ENCODE measurements around the gene ALAS2.
A peak's percentile ranks its signal among the peaks of the same experiment; 100 is the strongest.

Gene ALAS2

DNA sequence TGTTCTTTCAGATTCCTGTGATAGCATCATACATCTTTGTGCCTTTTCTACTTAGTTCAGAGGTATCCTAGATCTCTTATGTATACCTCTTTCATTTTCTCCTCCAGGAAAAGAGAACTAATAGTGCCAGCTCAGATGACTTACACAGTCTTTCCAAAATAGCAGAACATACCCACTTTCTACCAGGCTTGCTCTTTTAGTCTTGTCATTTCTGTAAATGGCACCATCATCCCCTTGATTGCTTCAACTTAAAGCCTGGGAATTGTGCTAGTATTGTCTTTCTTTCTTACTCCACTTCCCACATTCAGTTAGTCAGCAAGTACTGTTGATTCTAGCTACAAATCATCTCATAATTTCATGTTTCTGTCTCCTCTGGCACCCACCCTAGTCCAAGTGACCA lies 25.5 kb downstream of the ALAS2 start:
- TF ChIP-seq, protein P1, sequence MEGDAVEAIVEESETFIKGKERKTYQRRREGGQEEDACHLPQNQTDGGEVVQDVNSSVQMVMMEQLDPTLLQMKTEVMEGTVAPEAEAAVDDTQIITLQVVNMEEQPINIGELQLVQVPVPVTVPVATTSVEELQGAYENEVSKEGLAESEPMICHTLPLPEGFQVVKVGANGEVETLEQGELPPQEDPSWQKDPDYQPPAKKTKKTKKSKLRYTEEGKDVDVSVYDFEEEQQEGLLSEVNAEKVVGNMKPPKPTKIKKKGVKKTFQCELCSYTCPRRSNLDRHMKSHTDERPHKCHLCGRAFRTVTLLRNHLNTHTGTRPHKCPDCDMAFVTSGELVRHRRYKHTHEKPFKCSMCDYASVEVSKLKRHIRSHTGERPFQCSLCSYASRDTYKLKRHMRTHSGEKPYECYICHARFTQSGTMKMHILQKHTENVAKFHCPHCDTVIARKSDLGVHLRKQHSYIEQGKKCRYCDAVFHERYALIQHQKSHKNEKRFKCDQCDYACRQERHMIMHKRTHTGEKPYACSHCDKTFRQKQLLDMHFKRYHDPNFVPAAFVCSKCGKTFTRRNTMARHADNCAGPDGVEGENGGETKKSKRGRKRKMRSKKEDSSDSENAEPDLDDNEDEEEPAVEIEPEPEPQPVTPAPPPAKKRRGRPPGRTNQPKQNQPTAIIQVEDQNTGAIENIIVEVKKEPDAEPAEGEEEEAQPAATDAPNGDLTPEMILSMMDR (IDR thresholded peaks at IDR 0.05; ENCODE audit: insufficient read depth, low read depth, low read length, missing control alignments) = no peak
- no peak for DNase-seq (ENCODE audit: low read depth)
- H3K4me3 ChIP-seq (ENCODE audit: low read length) = no peak overlapping the region

DNA sequence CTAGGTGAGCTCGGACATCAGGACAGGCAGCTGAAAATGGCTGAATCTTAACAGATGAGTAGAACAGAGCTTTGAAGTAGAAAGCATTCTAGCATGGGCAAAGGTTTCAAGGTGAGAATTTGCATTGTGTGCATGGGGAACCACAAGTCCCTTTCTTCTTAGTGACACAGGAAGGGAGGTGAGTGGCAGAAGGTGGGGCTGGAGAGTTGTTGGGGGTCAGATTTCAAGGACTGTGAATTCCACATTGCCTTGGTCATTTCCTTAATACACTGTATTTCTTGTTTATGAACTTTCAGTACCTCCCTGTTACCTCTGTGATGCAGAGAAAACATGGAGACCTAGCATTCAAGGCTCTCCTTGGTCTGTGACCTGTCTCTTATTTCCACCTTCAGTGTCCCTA lies 26.5 kb downstream of the ALAS2 start:
- H3K4me3 ChIP-seq (ENCODE audit: low read length) = no peak overlapping the region
- no peak for DNase-seq (ENCODE audit: low read depth)
- TF ChIP-seq, protein P1 (IDR thresholded peaks at IDR 0.05; ENCODE audit: insufficient read depth, low read depth, low read length, missing control alignments) = no peak

DNA sequence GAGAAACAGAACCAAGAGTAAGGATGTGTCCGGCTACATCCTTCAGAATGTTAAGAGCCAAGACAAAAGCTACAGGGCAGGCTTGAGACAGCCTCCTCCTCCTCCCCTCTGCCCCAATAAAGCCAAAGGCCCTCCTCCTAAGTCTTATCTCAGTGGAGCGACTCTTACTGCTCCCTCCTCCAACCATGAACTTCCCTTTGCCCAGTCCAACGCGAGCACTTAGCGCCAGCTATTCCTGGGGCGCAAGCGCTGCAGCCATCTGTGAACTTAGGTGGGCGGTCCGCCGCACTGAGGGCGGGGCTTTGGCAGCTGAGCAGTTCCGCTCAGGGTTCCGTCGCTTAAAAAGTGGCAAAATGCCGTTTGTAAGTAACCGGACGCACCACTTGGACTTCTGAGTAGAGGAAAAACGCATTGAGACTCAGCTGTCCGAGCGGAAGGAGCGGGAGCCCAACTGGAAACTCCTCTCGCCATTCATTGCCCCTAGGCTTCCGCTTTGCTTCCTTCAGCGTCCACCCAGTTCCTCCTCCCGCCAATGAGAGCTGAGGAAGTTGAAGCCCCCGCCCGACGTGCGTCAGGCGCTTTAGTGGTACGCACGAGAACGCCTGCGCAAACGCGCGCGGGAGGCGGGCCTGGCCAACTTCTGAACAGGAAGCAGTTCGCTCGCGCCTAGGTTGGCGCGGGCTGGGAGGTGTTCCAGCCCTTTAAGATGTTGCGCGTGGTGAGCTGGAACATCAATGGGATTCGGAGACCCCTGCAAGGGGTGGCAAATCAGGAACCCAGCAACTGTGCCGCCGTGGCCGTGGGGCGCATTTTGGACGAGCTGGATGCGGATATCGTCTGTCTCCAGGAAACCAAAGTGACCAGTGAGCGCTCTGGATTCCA lies 30.8 kb downstream of the ALAS2 start, which contains the start of gene APEX2:
Gene APEX2 (plus strand): TSS at position 647 of the 882 bp plus-strand sequence. CDS start 60 bp downstream, at position 707.
- peak; percentile 94 for DNase-seq (ENCODE audit: low read depth)
- H3K4me3 ChIP-seq (ENCODE audit: low read length) = peak within 1 kb of the TSS; percentile 83
- TF ChIP-seq, protein P1 (IDR thresholded peaks at IDR 0.05; ENCODE audit: insufficient read depth, low read depth, low read length, missing control alignments) = no peak

DNA sequence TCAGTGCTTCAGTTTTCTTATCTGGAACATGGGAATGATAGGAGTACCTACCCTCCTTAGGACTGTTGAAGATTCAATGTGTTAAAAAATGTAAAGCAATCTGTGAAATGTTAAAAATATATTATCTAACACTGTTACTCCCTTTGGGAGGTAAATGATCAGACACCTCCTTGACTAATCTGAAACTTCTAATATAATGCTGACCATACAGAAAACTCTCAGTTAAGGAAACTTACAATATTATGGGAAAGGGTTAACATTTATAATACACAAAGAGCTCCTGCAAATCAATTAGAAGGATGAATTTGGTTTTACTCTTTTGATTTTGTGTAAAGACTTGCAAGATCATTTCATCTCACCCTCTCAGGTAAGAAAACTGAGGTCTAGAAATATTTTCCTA lies 35.2 kb downstream of the ALAS2 start:
- TF ChIP-seq, protein P1 (IDR thresholded peaks at IDR 0.05; ENCODE audit: insufficient read depth, low read depth, low read length, missing control alignments) = no peak
- DNase-seq (ENCODE audit: low read depth) = no peak
- no peak overlapping the region for H3K4me3 ChIP-seq (ENCODE audit: low read length)

DNA sequence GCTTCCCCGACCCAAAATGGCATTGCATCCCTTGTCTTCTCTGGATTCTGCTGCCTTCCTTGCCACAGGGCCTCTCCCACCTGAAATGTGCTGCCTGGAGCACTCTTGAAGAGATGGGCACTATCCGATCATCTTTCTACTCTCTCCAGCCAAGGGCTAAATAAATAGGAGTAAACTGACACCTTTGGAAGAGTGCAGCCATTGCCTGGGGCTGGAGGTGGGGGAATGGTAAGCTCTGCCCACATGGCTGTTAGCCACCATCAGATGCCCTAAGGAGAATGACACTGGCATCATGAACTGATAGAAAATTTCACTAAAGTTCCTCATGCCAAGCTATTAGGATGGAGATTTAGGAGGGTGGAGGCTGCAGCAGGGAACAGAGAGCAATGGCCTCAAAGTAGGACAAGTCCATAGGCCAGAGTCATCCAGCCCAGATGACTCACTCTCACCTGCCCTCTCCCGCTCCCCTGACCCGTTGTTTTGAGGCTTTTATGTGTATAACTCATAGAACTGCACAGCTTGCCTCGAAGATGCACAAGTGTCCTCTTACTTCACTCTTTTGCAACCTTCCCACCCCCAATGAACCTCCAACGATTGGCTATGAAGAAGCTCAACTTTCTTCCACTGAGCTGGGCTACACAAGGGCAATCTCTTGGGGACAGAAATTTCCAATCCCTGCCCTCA lies 36.0 kb downstream of the ALAS2 start:
- no peak overlapping the region for H3K4me3 ChIP-seq (ENCODE audit: low read length)
- DNase-seq (ENCODE audit: low read depth) = no peak
- TF ChIP-seq, protein P1 (IDR thresholded peaks at IDR 0.05; ENCODE audit: insufficient read depth, low read depth, low read length, missing control alignments) = no peak

DNA sequence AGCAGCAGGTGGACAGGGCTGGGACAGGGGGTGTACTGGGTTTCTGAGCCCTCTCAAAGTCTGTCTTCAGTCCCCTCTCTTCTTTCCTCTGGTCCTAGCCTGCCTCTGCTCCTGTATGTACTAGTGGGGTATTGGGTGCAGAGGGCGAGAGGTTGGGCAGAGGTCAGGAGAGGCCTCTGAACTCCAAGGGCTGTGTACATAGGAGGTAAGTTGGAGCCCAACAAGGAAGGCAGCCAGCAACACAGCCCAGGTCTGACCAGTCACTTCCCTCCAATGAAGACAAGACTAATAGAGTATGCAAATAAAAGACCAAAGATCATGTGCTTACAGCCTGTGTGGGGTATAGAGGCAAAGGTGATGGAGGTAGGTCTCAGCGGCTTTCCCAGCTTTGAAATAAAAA lies 36.7 kb downstream of the ALAS2 start, which contains the start of gene PFKFB1:
Gene PFKFB1 (minus strand): TSS at position 90 of the 400 bp plus-strand sequence. CDS start 181 bp downstream, outside the sequence.
- H3K4me3 ChIP-seq (ENCODE audit: low read length) = no peak within 1 kb of the TSS
- TF ChIP-seq, protein P1 (IDR thresholded peaks at IDR 0.05; ENCODE audit: insufficient read depth, low read depth, low read length, missing control alignments) = no peak
- no peak for DNase-seq (ENCODE audit: low read depth)
